Erythroblast (primary cell): ENCODE results near the gene RPS6KA5.

Source experiments
- GATA1 ChIP-seq: IDR thresholded peaks from 2 replicates; pipeline ENCODE4 v1.6.1; 2011; ENCODE audit warnings: low read depth, mild to moderate bottlenecking, control low read depth, low read length, moderate library complexity
- POLR2A ChIP-seq: IDR thresholded peaks from 2 replicates; pipeline ENCODE4 v1.6.1; 2011; ENCODE audit warnings: mild to moderate bottlenecking, low read length

DNA sequence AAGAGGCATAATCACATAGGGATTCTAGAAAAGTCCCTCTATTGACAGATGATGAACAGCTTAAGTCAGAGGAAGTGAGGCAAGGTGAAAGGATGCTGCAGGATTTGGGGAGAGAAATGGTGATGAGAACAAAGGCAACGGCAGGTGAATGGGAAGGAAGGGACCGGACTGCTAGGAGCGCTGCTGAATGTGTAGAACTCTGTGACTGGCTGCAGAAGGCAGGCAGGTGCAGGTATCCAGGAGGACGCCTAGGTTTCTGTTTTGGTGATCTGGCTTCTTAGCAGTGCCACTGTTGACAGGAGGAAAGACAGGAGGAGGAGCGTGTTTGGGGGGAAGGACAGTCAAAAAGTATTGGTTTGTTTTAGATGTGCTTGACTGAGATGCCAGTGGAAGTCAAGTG, 185.8 kb downstream of the RPS6KA5 start:
- no peak for TF ChIP-seq POLR2A
- no peak for TF ChIP-seq GATA1
